CD4-positive, alpha-beta T cell treated with Interleukin-15 for 1 hour (primary cell): ENCODE results near the gene PNPO.
"Not testable (repeated sequence)": the region's sequence is repeated elsewhere in the genome, so short reads cannot be mapped to it uniquely, and the experiment has no call there.

ENCODE experiments used
- DNase-seq: peaks from one replicate; pipeline ENCODE4 v3.0.0-alpha.2; 2020

PNPO gene

DNA sequence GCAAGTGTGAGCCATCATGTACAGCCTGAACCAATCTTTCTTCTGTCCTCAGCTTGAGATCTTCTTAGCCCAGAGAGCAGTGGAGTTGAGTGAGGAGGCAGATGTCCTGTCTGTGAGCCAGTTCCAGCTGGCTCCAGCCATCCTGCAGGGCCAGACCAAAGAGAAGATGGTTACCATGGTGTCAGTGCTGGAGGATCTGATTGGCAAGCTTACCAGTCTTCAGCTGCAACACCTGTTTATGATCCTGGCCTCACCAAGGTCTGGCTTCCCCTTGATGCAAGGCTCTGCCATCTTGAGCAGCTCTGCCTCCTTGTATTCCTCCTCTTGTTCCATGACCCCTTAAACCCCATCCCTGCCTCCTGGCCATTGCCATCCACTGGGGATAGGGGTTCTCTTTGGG lies 39.2 kb downstream of the PNPO start:
- no peak for DNase-seq

DNA sequence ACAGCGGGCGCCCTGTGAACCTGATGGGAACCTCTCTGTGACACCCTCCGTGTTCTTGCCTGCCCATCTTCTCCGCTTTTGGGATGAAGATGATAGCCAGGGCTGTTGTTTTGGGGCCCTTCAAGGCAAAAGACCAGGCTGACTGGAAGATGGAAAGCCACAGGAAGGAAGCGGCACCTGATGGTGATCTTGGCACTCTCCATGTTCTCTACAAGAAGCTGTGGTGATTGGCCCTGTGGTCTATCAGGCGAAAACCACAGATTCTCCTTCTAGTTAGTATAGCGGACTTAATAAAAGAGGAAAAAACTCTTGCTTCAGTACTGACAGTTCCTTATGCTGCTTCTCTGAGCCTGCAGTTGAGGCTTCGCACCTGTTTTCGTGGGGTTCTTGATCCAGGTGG lies 40.1 kb downstream of the PNPO start:
- no peak for DNase-seq

DNA sequence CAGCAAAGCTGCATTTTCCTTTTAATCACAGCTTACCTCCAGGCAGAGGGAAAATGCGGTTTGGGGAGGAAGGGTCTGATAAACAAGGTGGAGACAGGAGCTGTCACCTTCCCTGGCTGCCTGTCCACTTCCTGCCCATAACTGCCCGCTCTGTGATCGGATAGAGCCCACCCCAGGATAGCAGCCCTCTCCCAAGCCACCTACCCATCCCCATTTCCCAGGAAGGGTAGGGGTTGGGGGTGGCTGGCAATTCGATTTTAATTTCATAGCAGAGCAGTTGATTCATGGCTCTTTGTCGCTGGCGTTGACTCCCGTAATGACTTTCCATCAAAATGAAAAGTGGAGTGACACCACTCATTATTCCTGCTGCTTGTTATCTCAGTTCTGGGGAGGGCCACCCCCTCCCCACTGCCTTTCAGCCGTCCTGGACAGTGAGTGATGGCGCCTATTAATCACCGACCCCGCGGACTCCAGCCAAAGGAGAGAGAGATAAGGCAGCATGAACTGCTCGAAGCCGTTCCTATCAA lies 40.8 kb downstream of the PNPO start:
- no peak for DNase-seq

DNA sequence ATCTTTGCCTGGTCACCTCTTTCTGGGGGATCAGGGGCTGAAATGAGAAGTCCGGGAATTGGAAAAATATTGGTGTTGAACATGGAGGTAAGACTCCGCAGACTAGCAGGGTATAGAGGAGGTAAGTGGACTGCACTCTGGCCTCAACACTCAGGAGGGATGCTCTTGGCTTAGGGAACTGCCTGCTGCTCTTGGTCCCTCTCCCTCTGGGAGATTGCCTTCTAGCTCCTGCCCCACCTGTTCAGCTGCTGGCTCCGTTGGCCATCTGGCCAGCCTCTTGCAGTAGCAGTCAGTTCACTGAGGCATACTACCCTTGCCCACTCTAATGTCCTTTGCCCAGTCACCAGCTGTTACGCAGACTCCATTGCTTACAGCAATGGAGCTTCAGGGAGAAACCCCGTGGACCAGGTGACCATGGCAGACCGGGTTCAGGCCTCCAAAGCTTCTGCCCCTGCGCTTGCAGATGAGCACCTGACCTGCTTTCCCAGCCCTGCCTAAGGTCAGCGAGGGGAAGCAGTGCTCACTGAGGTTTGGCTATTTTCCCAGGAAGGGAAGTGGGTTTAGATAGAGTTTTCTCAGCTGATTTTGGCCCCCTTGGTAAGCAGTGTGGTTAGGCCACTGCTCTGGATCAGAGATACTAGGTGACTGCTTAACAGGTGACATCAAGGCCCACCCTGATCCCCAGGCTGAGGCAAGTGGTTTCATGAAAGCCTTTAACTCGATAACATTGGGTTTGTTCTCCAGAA lies 41.4 kb downstream of the PNPO start:
- DNase-seq, result no peak

DNA sequence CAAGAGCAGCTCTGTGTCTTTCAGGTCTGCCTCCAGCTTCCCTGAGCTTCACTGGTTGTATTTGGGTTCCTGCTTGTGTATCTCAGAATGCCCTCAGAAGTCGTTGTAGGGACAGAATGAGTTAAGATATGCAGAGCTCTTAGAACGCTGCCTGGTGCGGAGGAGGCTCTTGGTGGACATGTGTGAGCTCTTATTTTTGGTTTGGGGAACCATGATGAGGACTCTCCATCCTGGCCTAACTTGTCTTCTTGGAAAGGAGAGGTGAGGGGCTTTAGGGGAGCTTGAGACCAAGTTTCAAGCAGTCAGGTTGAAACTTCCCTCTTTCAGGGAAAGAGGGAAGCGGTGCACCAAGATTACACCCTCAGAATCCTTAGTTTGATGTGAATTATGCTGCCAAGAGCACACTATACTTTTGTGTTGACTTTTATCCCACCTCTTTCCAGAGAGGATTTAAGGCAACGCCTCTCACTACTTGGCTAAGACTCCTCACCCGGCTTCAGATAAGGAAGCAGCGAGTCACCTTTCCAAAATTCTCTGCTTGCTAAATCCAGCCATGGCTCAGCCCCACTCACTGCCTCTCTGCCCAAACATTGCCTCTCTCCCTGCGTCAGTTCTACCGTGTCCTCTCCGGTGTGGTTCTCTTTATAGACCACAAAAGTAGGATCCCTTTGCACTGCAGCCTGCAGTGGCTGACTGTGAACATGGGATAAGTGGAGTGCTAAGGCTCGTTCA lies 42.3 kb downstream of the PNPO start:
- no peak for DNase-seq

DNA sequence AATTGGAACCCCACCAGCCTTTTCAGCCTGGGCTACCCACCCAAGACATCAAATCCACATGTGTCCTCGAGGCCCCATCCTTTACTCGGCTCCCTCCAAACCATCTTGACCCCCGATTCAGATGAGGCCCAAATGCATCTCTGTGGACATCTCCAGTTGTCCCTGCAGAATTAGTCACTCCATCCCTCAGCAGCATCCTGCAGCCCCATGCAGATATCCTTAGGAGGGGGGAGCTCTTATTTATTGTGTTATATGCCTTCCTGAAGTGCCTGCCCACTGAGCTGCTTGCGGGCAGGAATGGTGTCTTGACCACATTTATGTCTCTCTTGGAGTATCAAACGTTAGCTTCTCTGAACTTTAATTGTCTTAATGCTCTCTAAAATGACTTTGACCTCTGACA lies 45.1 kb downstream of the PNPO start:
- no peak for DNase-seq

DNA sequence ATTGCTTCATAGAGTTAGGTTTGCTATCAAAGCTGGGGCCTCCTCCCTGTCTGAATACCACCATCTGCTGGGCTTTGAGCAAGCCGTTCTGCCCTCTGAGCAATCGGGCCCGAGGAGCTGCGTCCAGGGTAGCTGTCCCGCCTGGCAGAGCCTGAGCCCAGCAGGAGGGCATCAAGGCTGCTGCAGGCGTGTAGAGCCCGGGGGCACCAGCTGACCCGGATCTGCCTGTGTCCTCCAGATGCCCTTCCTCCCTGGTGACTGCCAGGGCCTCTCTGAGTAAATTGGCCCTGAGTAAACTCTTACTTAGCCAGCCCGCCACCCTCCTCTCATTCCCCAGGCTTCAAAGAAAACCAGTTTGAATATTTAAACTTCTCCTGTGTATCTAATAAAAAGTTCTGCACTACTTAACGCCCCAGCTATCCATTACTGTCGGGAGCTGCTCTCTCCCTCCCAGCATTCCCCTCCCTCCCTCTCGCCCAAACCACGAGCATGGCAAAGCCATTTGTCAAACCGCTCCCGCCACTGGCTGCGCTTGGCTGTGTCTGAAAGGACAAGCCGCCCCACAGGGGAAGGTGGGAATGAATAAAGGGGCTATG lies 46.0 kb downstream of the PNPO start:
- no peak for DNase-seq

DNA sequence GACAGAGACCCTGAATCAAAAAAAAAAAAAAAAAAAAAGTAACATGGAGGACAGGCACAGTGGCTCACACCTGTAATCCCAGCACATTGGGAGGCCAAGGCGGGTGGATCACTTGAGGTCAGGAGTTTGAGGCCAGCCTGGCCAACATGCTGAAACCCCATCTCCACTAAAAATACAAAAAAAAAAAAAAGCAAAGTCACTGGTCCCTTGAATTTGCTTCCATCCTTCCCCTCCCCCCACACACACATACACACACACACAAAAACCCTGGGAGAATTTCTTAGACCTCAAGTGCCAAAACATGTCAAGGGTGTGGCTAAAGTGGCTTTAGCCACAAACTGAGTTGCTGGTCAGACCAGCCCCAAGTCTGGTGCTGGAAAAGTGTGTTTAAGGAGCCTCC lies 47.1 kb downstream of the PNPO start:
- not testable (repeated sequence) for DNase-seq

DNA sequence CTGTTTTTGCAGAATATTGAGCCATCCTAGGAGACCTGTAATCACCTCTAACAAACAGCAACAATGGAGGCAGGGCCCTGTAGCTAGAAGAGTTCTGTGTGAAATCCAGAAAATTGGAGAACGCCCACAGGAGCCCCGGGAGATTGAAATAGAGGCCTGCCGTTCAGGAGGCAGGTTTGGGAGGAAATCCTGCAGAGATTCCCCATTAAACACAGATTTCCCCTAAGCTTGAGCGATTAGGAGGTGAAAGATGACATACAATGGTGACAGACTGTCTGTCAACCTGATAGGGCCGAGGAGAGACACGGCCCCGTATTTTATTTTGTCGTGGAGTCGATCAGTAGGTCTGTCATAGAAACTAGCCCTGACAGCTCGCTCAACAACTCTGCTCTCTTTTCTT lies 47.8 kb downstream of the PNPO start:
- no peak for DNase-seq

DNA sequence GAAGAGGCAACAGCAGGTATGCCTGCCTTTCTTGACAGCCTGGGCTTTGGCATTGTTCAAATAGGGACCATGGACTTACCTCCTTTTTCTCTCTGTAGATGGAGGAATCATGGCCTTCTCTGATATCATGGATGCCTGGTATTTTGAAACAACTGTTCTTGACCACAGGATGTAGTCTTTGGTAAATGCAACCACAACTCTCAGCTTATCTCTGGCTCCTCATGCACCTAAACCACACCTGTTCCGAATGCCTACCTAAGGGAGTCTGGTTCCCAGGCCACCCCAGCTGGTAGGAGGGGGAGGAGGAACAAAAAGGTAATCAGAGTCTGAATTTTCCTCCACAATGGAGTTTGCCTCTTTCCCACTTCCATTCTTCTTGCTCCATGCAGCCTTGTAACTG lies 48.3 kb downstream of the PNPO start:
- DNase-seq, result no peak

DNA sequence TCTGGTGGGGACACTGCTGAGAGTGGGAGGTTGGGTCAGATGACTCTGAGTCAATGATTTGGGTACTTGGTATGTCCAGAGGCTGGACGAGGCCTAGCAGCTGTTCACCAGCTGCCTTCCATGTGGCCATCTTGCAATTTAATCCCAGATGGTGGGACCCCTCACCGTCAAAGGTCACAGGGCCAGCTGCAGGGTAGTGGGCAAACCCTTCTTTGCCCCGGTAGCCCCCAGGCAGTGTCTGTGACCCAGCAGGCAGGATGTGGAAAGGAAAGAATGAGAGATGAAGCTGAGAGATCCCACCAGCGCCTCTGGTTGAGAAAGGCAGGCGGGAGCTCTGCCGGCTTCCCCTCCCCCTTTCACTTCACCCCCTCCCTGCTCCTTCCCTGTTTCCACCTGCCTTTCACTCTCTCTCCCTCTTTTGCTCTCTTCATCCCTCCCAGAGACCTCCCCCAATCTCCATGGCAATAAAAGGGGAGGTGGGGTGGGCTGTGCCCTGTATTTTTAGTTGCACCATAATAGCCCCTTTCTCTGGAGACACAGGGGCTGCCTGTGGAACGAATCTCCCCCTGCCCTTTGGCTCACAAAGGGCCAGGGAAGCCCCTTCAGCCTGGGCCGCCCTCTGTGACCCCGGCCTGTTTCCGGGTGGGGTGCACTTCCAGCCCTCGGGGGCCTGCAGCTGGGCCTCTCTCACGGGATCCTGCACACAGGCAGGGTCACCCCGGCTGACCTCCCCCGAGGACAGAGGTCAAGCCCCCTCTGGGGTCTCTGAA lies 49.8 kb downstream of the PNPO start:
- DNase-seq, result no peak

DNA sequence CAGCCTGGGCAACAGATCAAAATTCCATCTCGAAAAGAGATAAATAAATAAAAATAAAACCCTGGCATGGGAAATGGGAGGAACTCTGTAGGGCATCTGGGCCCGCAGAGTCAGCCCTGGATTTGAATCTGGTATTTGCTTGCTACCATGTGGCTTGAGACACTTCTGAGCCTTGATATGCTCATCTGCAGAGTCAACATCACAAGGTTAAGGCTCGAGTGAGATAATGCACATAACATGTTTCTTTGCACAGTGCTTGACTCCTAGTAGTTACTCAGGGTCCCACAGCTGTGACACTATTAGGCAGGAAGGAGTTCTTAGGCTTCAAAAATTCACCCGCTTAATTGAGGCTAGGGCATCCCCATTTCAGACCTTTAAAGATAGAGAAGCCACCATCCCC lies 50.8 kb downstream of the PNPO start:
- no peak for DNase-seq

DNA sequence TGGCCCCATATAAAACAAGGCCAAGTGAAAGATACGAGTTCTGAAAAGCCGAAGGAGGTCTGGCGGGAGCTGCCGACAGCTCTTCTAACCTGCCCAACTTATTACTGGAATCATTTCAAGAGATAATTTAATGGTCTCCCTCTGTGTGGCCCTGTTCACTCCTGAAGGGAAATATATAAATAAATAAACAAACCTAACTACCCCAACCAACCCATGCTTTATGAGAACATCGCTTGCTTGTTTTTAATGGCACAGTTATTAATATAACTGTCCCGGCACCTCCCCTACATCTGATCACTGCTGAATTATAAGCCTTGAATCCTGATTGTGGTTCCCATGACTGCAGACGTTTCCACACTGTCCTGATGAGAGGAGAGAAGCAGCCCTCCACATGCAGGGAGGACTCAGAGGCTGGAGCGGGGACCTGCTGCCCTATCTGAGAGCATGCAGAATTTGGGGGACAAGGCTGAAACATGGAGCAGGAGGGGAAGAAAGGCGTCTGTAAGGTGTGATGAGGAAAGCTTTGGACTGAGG lies 51.7 kb downstream of the PNPO start:
- DNase-seq, result no peak

DNA sequence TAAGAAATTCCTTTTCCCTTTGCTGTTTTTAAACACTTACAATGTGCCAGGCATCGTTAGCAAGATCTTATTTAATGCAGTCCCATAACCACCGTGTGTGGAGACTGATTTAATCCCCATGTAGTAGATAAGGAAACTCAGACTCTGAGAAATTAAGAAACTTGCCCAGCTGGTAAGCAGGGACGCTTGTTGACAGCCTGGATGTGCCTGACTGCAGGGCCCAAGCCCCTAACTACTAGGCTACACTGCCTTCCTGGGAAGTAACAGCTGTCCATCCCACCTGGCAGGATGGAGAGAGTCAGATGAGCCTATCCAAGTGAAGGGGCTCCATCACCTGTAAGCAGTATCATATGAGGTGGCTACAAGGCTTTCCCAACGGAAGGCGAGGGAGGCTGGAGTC lies 52.6 kb downstream of the PNPO start:
- DNase-seq, result no peak

DNA sequence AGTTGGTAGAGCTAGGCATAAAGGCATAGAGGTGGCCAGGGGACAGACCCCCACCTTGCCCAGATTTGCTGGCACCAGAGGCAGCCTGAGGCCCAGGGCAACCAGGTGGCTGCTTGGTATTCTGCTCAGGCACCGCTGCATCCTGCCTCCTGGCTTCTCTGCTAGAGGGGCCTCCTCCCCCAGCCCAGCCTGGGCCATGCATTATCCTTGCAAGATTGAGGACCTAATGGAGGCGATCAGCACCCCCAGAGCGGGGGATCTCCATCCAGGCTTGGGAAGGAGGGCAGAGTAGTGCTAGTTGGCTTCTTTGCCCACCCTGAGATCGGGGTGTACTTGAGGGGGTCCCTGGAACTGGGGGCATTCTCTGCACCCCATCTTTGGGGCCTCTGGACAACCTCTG lies 53.4 kb downstream of the PNPO start:
- no peak for DNase-seq

DNA sequence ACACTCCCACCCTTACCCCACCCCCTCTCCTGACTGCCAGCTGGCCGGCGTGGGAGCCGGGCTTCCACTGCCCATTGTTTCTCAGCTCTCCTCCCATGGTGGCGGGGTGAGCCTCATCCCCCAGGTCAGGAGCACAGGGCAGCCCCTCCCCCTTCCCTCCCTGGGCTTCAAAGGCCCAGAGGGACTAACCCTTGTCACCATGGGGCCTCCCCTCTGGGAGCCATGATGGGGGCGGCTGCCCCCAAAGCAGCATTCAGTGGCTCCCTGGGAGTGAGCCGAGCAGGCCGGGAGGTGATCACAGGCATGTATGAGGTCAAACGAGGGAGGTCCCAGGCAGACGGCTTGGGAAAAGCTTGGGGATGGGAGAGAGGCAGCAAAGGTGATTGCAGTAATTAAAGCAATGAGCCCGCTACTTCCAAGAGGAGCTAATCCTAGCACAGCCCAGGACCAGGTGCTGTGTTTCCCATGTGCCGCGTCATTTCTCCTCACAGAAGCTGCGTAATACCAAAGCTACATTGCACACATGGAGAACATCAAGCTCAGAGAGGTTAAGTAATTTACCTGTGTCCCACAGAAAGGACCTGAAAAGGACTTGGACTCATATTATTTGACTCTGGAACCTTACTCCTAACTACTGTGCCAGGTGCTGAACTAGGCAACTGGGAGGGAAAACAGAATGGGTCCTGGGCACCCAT lies 54.0 kb downstream of the PNPO start:
- no peak for DNase-seq

DNA sequence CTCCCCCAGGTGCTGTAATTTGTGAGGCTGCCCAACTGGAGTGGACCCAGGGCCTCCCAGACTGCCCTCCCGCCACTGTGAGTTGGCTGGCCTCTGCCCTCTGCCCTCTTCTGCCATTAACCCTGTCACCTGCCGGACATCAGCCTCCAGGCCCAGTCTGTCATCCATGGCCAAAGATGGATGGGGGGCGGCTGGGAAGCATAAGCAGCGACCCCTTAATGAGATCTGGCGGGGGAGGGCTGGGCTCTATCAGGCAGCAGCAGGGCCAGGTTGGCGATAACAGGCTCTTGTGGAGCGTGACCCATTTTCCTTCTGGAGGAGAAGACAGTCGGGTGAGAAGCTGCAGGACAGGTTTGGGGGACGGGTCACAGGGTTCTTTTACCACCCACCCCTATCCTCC lies 54.8 kb downstream of the PNPO start:
- no peak for DNase-seq

DNA sequence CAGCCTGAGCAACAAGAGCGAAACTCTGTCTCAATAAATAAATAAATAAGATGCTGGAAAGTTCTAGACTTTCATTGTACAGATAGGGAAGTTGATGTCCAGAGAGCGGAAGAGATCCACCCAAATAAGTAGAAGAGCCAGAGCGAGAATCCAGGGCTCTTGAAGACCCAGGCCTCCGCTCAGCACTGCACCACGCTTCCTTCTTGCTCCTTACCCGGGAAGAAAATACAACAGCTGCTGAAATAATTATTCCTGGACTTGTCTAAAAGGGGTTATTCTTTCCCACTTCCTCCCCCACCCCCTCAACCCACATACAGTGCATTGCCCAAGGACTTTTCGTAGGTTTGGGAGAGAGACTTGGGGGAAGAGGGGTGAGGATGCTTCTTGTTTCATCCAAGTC lies 56.2 kb downstream of the PNPO start:
- no peak for DNase-seq

DNA sequence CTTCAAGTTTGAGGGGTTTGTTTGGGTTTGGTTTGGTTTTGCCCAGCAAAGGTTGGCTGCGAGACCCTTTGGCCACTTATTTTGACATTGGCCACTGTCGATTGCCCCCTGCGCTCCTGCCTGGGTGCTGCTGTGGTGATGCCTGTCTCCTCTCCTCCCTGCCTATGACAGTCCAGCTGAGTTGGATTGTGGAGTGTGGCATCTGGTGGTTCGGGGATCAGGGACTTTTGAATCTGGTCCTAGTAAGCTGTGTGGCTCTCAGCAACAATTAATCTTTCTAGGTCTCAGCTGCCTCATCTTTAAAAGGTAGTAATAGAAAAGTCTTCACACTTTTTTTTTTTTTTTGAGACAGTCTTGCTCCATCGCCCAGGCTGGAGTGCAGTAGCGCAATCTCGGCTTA lies 56.7 kb downstream of the PNPO start:
- no peak for DNase-seq
